Prostate gland (tissue), 2 donors: Measurements from ENCODE around the gene COPS7A. TPM values are rescaled to one million over a fixed set of nuclear protein-coding genes. Genes with fewer than 3 reads are reported as not detected.
"Not testable (repeated sequence)": the region's sequence is repeated elsewhere in the genome, so short reads cannot be mapped to it uniquely, and the experiment has no call there.

Experiments
- DNase-seq: peaks from one replicate; pipeline ENCODE4 v3.0.0-alpha.2; 2019; ENCODE audit warnings: low spot score
- H3K27ac ChIP-seq, 2 donors: fragments of 200-600 bp; sonication (generic); 2 replicates each; pipeline ENCODE4 v1.5.1; 2017 to 2019
- H3K27me3 ChIP-seq: fragments of 200-600 bp; sonication (generic); replicated peaks from 2 replicates; pipeline ENCODE4 v1.5.1; 2019; ENCODE audit not compliant: insufficient read depth
- H3K36me3 ChIP-seq, 2 donors: fragments of 200-600 bp; sonication (generic); 1 replicate in 1 of 2; 2 replicates in 1 of 2; pipeline versions ENCODE4 v1.5.1 to v1.8.1; 2017 to 2019
- H3K4me1 ChIP-seq: fragments of 200-600 bp; sonication (generic); replicated peaks from 2 replicates; pipeline ENCODE4 v1.5.1; 2019
- H3K4me3 ChIP-seq, 2 donors: fragments of 200-600 bp; sonication (generic); 2 replicates each; pipeline ENCODE4 v1.5.1; 2017 to 2019
- H3K9me3 ChIP-seq: fragments of 200-600 bp; sonication (generic); 2 replicates; pipeline ENCODE4 v1.5.1; 2017
- POLR2A ChIP-seq: fragments of 450-650 bp; IDR thresholded peaks from one replicate; pipeline ENCODE4 v1.6.1; 2016; ENCODE audit warnings: antibody characterized with exemption, mild to moderate bottlenecking
- POLR2AphosphoS5 ChIP-seq: sonication (generic); formaldehyde crosslinking; IDR thresholded peaks from one replicate; pipeline ENCODE4 v1.6.1; 2017; ENCODE audit warnings: antibody characterized with exemption
- WGBS: methylation state at CpG from one replicate; pipeline ENCODE4 v1.1.5; 2018; 5-methylcytosine and 5-hydroxymethylcytosine counted together
- intact Hi-C: fragments of 100-400 bp; cut with DNase I; formaldehyde crosslinking; loops from one replicate; pipeline ENCODE4 v1.14.2; 2022
- total RNA-seq, 2 donors: library from RNA; depleted of rRNA; stranded (reverse); fragments of >200 nt; gene quantifications; one replicate each; pipeline ENCODE4 v1.1.0, GENCODE V29; 2016
- TF ChIP-seq, protein P1 (sequence below), 4 experiments: fragments of 200-600 bp in 2 of 4; fragments of 450-650 bp in 2 of 4; sonication (generic) in 2 of 4; IDR thresholded peaks; 1 replicate in 3 of 4; 2 replicates in 1 of 4; pipeline ENCODE4 v1.5.1; 2016 to 2019; ENCODE audit warnings: antibody characterized with exemption in 4 of 4, mild to moderate bottlenecking in 2 of 4, moderate library complexity in 2 of 4

The COPS7A gene
- total RNA-seq, 2 donors from 2014 or later, result 92.0 to 92.6 TPM

DNA sequence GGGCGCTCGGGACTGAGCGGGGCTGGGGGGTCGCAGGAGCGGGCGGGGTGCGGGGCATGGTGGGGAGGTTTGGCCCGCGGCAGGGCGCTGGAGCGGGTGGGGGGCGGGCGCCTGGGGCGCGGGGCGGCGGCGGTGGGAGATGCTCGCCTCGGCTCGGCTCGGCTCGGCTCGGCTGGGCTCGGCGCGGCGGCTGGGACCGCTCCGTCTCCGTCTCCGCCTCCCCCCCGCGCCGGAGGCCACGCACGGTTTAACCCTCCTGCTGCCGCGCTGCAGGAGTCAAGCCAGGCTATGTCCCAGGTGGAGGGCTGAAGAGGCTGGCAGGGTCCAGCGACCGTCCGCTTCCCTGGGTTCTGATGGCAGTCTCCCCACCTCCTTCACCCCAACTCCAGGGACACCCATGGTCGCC lies 23.2 kb upstream of the COPS7A start, which contains the start of gene PIANP:
Gene PIANP, minus strand, starts transcription at position 170 of the 406 bp plus-strand sequence. CDS start 2,754 bp downstream, outside the sequence.
- H3K36me3 ChIP-seq, result no peaks in the 10 kb centered on the region
- TF ChIP-seq POLR2A (no peak), POLR2AphosphoS5 (no peak)
- TF ChIP-seq, protein P1, sequence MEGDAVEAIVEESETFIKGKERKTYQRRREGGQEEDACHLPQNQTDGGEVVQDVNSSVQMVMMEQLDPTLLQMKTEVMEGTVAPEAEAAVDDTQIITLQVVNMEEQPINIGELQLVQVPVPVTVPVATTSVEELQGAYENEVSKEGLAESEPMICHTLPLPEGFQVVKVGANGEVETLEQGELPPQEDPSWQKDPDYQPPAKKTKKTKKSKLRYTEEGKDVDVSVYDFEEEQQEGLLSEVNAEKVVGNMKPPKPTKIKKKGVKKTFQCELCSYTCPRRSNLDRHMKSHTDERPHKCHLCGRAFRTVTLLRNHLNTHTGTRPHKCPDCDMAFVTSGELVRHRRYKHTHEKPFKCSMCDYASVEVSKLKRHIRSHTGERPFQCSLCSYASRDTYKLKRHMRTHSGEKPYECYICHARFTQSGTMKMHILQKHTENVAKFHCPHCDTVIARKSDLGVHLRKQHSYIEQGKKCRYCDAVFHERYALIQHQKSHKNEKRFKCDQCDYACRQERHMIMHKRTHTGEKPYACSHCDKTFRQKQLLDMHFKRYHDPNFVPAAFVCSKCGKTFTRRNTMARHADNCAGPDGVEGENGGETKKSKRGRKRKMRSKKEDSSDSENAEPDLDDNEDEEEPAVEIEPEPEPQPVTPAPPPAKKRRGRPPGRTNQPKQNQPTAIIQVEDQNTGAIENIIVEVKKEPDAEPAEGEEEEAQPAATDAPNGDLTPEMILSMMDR (IDR thresholded peaks at IDR 0.05), result no peak
- H3K4me1 ChIP-seq, result no peaks in the 10 kb centered on the region
- H3K27me3 ChIP-seq, result peaks cover 23% of the 10 kb centered on the region
- intact Hi-C loops, result no loop called here
- no peaks in the 10 kb centered on the region for H3K9me3 ChIP-seq
- DNase-seq, result no peak
- peak within 1 kb of the TSS; percentile 27 to 33 for H3K4me3 ChIP-seq
- H3K27ac ChIP-seq, result no peak within 1 kb of the TSS
- under 1% methylated on average over 15 of the region's 43 CpGs for WGBS

GRCh38 chr12:6701078-6701768 lies 22.6 kb upstream of the COPS7A start:
- H3K4me1 ChIP-seq, result no peaks in the 10 kb centered on the region
- intact Hi-C loops, result no loop called here
- 27% methylated on average over 13 of the region's 13 CpGs for WGBS
- peak overlapping the region; percentile 27 to 33 for H3K4me3 ChIP-seq
- no peak overlapping the region for H3K27ac ChIP-seq
- TF ChIP-seq, protein P1 (IDR thresholded peaks at IDR 0.05), result no peak
- TF ChIP-seq POLR2AphosphoS5, result no peak
- TF ChIP-seq POLR2A, result no peak
- H3K27me3 ChIP-seq, result peaks cover 23% of the 10 kb centered on the region
- no peaks in the 10 kb centered on the region for H3K36me3 ChIP-seq
- no peak for DNase-seq
- H3K9me3 ChIP-seq, result no peaks in the 10 kb centered on the region

GRCh38 chr12:6703631-6704030 lies 20.2 kb upstream of the COPS7A start:
- Histone ChIP-seq H3K4me3 (no peak overlapping the region), H3K36me3 (no peaks in the 10 kb centered on the region), H3K27ac (no peak overlapping the region), H3K9me3 (no peaks in the 10 kb centered on the region), H3K4me1 (no peaks in the 10 kb centered on the region), H3K27me3 (peaks cover 22% of the 10 kb centered on the region)
- DNase-seq, result no peak
- WGBS, result 18% methylated on average over 10 of the region's 10 CpGs
- TF ChIP-seq, protein P1 (IDR thresholded peaks at IDR 0.05), result no peak
- TF ChIP-seq POLR2AphosphoS5 (no peak), POLR2A (no peak)
- intact Hi-C loops, result no loop called here

- H3K9me3 ChIP-seq, H3K4me3 ChIP-seq, H3K4me1 ChIP-seq, intact Hi-C loops, DNase-seq, H3K27ac ChIP-seq, H3K36me3 ChIP-seq, H3K27me3 ChIP-seq: not testable (repeated sequence)
- 86% methylated on average over 16 of the region's 21 CpGs for WGBS
These were observed 15.5 kb upstream of the COPS7A start for GRCh38 chr12:6708351-6708750.

DNA sequence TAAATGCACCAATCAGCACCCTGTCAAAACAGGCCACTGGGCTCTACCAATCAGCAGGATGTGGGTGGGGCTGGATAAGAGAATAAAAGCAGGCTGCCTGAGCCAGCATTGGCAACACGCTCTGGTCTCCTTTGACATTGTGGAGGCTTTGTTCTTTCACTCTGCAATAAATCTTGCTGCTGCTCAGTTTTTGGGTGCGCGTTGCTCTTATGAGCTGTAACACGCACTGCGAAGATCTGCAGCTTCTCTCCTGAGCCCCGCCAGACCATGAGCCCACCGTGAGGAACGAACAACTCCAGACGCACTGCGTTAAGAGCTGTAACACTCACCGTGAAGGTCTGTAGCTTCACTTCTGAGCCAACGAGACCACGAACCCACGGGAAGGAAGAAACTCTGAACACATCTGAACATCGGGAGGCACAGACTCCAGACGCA lies 14.9 kb upstream of the COPS7A start:
- Histone ChIP-seq H3K4me3 (no peak overlapping the region), H3K27me3 (no peaks in the 10 kb centered on the region), H3K9me3 (no peaks in the 10 kb centered on the region), H3K4me1 (no peaks in the 10 kb centered on the region), H3K27ac (no peak overlapping the region), H3K36me3 (no peaks in the 10 kb centered on the region)
- WGBS, result 73% methylated on average over 16 of the region's 16 CpGs
- intact Hi-C loops, result no loop called here
- DNase-seq, result no peak
- TF ChIP-seq POLR2AphosphoS5 (no peak), POLR2A (no peak)
- TF ChIP-seq, protein P1 (IDR thresholded peaks at IDR 0.05), result no peak

- H3K4me3 ChIP-seq, H3K9me3 ChIP-seq, H3K27me3 ChIP-seq, DNase-seq, intact Hi-C loops, H3K27ac ChIP-seq, H3K36me3 ChIP-seq, H3K4me1 ChIP-seq: not testable (repeated sequence)
- WGBS, result 89% methylated on average over 30 of the region's 41 CpGs
These were observed 7.6 kb upstream of the COPS7A start for GRCh38 chr12:6716031-6716873.
